HG02884 (cell line): ENCODE data around the gene OR2H2.

ENCODE experiments used
- ATAC-seq: cut with Tn5 transposase; IDR thresholded peaks from one replicate; pipeline ENCODE4 v1.9.1; 2021; ENCODE audit warnings: mild to moderate bottlenecking, moderate library complexity; ENCODE audit not compliant: unreplicated experiment

OR2H2 gene

DNA sequence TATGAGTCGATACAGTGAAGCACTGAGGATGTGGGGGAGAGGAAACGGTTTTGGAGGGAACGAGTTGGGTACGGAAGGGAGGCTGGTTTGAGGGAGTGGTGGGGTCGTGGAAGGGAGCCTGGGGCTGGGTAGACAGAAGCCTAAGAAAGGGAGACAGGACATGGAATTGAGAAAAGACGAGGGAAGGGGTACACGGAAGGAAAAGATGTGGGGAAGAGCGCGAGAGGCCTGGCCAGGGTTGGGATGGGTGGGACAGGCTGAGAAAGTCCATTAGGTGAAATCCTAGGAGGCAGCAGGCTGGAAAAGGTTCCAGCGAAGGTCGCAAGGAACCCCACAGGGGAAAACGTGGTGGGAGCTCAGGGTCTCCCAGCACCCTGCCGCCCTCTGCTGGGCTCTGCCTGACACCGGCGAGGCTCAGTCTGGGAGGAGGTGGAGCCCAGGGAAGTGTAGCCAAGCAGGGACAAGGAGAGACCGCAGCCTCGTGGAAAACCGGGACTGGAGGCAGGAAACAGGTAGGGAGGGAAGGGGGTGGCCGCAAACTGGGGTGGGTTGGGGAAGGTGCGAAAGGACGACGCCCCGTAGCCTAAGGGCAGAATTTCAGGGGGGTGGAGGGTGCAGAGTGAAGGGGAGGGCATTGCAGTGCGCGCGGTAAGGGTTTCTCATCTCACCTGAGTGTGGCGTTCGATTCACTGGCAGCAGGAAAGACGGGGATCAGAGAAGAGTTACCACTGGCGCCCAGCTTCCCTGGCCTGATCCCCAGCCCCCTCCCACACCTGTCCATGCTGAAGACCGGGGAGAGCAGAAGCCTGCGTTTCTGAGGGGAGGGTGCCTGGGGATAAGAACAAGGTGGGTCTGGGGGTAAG, 43.7 kb downstream of the OR2H2 start:
- ATAC-seq, result no peak

DNA sequence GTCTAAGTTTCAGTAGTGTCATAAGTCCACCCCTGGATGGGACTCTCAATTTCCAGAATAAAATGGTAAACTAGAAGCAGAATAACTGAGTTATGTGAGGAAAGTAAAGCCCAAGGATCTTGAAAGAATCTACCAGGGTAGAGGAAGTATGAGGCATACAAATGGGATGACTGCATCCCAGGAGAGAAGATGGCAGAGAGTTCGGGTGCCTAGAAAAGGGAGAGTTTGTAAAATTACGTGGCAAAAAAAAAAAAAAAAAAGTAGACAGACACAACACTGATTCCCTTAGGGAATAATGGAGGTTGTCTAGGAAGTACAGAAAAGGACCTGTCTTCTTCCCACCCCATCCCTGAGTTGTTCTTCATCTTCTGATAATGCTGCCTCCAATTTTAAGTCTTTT, 44.6 kb downstream of the OR2H2 start:
- ATAC-seq, result no peak

DNA sequence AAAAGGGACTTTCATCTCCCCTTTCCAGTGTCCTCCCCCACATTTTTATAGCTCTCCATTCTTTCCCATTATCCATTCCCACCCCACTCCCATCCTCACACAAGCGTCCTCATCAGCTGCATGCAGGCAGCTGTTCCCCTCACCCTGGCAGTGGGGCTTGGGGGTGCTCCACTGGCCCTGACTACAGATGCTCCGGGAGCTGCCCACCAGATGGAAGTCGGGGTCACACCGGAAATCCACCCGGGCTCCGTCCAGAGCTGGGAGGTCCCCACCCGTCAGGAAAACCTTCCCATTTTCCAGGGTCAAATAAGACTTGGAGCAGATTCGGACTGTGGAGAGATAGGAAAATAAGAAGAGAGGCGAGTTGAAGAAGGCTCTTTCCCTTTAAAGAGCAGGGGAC, 45.4 kb downstream of the OR2H2 start:
- no peak for ATAC-seq

DNA sequence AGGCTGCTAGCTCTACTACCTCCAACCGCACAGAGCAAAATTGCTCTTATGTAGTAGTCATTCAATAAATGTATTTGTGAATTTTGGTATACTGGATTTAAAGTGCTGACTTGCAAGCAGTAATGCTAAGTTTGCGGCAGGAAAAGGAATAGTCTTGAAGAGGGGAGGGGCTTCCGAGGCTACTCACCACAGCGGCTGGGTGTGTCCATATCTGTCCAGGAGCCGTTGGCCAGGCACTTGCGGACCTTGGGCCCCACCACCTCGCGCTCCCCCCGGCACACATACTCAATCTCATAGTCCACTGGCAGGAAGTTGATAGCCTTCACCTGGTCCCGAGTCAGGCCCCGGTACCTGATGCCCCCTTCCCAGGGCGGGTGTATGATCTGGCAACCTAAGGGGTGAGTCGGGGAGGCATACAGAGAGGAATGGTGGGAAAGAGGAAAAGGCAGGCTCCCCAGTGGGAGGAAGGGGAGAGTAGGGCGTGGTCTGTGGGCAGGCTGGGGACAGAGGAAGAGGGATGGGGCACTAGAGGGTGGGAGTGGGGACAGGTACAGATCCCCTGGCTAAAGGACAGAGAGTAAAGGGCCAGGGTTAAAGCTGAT, 46.4 kb downstream of the OR2H2 start:
- no peak for ATAC-seq

DNA sequence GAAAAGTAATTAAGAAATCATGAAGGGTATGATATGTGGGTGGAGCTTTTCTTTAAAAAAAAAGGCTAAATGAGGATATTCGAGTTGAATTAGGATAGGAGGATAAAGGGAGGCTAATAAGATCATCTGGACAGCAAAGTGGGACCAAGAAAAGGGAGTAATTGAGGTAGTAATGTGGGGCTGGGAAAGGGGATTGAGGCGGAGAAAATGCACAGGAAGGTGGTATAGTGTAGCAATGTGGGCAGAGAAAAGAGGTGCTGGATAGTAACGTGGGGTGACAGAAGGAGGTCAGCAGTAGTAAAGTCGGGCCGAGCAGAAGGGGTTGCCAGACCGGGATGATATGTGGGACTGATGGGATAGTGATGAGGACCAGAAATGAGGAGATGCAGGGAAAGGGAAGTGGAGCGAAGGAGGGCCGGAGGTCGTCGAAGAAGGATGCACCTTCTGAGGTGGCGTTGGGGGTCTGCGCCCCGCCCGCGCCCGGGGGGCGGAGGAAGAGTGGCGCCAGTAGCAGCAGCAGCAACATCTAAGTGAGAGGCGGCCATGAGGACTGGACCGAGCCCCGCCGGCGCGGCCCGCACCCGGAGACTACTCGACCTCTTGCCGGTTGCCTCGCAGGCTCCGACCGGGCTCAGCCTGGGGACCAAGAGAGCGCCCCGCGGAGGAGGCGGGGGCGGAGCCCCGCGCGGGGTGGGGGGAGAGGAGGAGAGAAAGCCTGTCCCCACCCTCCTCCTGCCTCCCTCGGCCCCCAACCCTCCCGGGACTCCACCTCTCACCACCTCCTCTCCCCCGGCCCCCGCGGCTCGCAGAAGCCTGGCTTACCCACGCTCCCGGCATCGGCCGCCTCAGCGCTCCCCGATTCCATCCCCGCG, 47.2 kb downstream of the OR2H2 start:
- ATAC-seq, result peak; percentile 33

DNA sequence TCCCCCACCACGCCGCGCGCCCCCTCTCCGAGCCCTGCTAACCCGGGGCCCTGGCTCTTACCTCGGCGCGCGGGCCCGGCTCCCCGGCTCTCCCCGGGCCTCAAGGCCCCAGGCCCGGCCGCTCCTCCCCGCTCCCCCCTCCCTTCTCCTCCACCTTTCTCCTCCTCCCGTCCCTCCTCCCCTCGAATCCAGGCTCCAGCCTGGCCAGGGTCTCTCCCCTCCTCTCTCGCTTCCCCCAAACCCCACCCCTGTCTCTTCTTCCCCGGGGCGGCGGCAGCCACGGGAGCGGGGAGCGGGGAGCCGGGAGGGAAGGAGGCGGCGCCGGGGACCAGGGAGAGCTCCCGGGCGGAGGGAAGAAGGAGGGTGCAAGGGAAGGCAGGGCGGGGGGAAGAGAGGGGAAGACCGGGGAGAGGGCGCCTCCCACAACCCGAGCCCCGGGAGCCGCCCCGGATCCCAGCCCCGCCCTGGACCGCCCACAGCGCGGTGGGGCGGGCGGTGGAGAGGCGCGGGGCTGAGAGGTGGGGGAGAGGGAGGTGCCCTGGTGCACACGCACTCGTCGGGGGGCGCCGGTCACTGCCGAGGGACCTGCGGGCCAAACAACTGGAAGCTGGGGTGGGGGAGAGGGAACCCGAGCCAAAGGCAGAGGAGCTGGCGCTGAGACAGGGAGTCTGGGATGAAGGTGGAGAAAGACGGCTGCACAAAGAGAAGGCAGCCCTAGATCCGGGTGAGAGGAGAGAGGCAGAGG, 48.0 kb downstream of the OR2H2 start, which contains the start of gene GABBR1:
Gene GABBR1 (minus strand): TSS at position 395 of the 745 bp plus-strand sequence. CDS start 798 bp downstream, outside the sequence.
- ATAC-seq, result peak; percentile 57

DNA sequence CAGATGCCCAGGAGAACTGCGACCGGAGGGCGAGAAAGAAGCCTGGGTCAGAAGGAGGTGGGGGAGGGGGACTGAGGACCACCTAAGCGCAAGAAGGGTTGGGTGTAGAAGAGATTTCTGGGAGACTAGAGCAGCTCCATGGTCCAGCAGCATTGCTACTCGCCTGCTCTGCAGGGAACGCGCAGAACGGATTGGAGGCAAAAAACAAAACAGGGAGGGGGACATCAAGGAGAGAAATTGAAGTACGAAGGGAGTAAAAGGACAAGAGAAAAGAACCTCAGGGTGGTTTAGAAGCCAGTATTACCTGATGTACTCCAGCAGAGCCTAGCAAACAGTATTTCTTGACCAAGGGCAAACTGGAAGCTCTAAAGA, 48.6 kb downstream of the OR2H2 start:
- ATAC-seq, result no peak

DNA sequence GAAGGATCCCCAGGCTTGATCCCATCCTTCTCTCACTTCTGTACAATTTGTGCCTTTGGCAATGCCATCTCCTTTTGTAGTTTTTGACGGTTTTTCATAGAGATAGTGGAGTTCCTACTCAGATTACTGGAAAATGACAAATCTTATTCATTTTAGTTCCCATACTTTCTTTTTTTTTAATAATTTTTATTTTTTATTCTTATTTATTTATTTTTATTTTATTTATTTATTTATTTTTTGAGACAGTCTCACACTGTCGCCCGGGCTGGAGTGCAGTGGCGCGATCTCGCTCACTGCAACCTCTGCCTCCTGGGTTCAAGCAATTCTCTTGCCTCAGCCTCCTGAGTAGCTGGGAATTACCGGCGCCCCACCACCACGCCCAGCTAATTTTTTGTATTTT, 52.3 kb downstream of the OR2H2 start:
- no peak for ATAC-seq
